Prostate gland (tissue), 2 donors: ENCODE data around the gene TOMM7.
"Not testable (repeated sequence)": the region's sequence is repeated elsewhere in the genome, so short reads cannot be mapped to it uniquely, and the experiment has no call there.

ENCODE experiments used
- CTCF ChIP-seq, 4 experiments: fragments of 200-600 bp in 2 of 4; fragments of 450-650 bp in 2 of 4; sonication (generic) in 2 of 4; IDR thresholded peaks; 1 replicate in 3 of 4; 2 replicates in 1 of 4; pipeline ENCODE4 v1.5.1; 2016 to 2019; ENCODE audit warnings: antibody characterized with exemption in 4 of 4, mild to moderate bottlenecking in 2 of 4, moderate library complexity in 2 of 4
- POLR2A ChIP-seq: fragments of 450-650 bp; IDR thresholded peaks from one replicate; pipeline ENCODE4 v1.6.1; 2016; ENCODE audit warnings: antibody characterized with exemption, mild to moderate bottlenecking

- TF ChIP-seq POLR2A; CTCF (IDR thresholded peaks at IDR 0.05): not testable (repeated sequence)
Observed at GRCh38 chr7:22850394-22850793, 27.7 kb upstream of the TOMM7 start.
